GM18873 (cell line): ENCODE results near the gene CADM1.

Experiments used
- ATAC-seq: cut with Tn5 transposase; IDR thresholded peaks from one replicate; pipeline ENCODE4 v1.9.1; 2021; ENCODE audit warnings: mild to moderate bottlenecking, moderate library complexity, moderate number of reproducible peaks; ENCODE audit not compliant: unreplicated experiment, low FRiP score

The CADM1 gene

DNA sequence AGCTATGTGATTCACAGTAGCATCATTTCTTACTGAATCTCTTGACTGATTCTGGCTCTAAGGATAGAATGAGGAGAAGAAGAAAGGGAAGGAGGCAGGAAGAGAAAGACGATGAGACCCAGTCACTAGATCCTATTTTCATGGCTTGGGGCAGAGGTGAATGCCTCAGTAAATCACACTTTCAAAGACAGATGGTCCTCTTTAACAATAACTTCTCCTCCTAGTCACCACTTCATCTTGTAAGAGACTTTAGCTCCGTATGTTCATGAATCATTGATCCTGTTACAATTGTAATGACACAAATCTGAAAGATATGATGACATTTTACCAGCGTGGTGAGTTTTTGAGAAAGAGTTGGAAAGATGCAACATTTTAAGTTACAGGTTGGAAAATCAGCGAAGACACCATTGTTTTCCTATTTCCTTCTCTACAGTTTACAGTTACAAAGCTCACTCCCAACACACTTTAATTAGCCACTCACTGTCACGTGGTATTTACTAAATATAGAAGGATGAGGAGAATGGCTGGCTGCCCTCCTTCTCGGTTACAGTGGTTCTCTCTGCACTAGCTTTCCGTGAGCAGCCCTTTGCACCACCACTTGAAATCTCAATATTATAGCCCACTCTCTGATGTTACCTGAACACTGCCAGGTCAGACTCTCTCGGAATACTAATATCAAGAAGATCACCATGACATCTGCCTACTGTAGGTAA lies 205.8 kb downstream of the CADM1 start:
- ATAC-seq, result no peak

- no peak for ATAC-seq
These were observed 206.9 kb downstream of the CADM1 start for GRCh38 chr11:115297330-115297729.

GRCh38 chr11:115291325-115291724 lies 212.9 kb downstream of the CADM1 start:
- no peak for ATAC-seq

GRCh38 chr11:115290893-115291292 lies 213.3 kb downstream of the CADM1 start:
- no peak for ATAC-seq

DNA sequence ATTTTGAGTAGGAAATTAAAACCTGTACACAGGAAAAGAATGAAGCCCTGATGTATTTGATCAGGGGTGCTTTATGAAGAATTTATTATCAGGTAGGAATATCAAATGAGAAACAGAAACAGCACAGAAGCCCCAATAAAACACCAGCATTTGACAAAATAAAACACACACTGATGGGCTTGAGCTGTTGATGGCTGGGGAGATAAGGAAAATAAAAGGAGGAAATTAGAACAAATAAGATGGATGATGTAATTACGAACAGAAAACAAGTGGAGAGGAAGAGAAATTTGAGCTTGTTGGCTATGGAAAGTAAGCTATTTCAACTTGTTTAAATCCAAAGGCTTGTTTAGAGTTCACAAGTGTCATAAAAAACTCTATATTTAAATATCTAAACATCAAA lies 213.7 kb downstream of the CADM1 start:
- no peak for ATAC-seq

DNA sequence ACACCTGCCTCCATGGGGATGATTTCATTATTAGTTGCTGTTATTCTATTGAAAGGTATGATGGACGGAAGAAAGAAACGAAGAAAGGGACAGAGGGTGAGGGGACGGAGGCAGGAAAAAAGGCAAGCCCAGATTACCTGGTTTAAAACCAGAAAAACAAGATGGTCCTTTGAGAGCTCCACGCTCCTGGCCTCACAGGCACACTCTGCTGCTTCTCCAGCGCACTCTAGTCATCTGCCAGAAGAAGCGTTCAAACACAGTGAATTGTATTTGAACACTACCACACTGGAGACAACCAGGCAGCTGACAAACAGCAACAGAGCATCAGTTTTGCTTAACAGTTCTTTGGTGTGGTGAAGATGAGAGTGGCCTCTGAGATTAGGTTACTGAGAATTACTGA lies 216.9 kb downstream of the CADM1 start:
- no peak for ATAC-seq

- ATAC-seq, result no peak
These were observed 217.6 kb downstream of the CADM1 start for GRCh38 chr11:115286614-115287013.

DNA sequence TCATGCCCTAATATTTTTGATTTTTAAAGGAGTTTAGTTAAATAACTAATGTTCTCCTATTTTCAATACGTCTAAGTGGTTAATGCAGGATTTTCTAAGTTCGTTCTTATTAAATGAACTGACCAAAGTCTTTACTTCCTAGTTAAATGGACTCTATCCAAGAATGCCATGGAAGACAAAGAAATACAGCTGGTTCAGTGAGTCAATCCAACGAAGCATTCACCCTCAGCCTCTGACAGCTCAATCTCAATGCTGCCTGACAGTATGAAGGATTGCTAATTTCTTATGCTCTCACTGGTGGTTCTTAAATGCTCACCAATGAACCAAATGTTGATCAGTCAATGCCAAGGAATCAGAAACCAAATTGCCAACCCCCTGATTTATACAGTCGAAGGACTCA lies 219.4 kb downstream of the CADM1 start:
- ATAC-seq, result no peak

- no peak for ATAC-seq
These were observed 221.3 kb downstream of the CADM1 start for GRCh38 chr11:115282923-115283322.

GRCh38 chr11:115280775-115281174 lies 223.4 kb downstream of the CADM1 start:
- no peak for ATAC-seq

DNA sequence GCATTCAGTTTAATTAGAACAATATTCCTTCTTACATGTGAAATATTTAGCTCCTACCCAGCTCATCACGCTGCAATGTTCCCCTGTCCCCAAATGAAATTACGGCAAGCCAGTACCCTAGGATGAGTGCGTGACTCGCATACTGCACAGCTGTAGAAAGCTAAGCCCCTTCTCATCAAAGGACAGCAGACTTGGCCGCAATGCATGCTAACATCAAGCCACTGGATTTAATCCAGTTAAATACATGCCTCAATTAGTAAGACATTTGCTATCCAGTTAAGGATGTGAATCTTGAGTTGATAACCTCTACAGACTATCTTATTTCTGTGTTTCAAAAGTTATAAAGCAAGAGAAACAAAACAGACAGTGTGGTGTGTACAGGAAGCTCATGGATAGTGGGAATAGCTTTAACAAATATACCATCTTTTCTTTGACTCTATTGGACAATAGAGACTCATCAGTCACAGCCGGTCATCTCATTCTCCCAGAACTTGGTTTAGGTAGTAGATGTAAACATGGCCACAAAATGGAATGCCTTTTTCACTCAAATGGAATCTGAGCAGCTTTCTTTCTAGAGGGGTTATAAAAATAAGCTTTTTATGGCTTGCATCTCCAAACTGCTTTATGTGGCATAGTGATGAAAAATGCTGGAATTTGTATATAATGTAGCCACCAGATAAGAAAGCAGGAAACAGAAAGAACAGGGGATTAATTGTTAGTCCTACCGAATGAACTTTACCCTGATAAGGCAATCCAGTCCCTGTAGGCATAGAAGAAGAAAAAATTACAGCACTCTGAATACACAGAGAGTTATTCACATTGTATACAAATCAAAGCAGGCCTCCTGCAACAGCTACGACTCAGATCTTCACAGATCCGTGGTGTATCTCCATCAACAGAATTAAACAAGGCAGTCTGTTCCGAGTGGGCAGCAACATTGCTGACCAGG lies 224.1 kb downstream of the CADM1 start:
- no peak for ATAC-seq

DNA sequence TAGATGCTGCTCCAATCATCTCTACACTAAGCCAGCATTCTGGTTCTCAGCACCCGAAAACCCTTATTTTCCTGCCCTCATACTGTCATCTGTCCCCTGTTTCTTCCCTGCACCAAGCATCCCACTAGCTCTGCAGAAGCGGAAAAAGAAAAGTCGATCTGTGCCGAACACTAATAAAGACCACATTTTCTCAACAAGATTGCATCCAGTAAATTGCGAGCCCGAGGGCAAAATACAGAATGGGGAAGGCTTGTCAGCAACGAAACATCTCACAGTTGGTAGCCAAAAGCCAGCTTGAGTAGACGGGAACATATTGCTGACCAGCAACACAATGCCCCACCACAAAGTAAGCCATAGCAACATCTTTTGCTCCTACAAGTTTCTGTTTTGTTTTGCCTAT lies 227.4 kb downstream of the CADM1 start:
- ATAC-seq, result no peak

- ATAC-seq, result no peak
These were observed 228.0 kb downstream of the CADM1 start for GRCh38 chr11:115276191-115276590.

- ATAC-seq, result no peak
These were observed 229.2 kb downstream of the CADM1 start for GRCh38 chr11:115275045-115275444.

- ATAC-seq, result no peak
These were observed 231.3 kb downstream of the CADM1 start for GRCh38 chr11:115272925-115273324.

DNA sequence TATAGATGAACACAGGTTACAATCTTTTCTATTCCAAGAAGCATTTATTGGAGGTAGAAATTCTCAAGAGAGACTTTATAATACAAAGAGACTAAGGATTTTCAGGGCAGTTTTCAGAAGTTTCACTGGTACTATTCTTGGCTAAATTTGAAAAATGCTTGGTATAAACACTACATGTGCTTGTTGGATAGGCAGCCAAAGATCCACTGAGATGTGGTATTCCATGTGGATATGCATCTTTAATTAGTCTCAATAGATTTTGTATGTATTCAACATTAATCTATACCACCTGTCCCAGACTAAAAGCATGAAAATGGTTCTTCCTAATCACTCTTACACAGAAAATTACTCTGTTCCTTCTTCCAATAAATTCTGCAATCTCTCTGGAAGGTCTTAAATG lies 232.6 kb downstream of the CADM1 start:
- no peak for ATAC-seq

DNA sequence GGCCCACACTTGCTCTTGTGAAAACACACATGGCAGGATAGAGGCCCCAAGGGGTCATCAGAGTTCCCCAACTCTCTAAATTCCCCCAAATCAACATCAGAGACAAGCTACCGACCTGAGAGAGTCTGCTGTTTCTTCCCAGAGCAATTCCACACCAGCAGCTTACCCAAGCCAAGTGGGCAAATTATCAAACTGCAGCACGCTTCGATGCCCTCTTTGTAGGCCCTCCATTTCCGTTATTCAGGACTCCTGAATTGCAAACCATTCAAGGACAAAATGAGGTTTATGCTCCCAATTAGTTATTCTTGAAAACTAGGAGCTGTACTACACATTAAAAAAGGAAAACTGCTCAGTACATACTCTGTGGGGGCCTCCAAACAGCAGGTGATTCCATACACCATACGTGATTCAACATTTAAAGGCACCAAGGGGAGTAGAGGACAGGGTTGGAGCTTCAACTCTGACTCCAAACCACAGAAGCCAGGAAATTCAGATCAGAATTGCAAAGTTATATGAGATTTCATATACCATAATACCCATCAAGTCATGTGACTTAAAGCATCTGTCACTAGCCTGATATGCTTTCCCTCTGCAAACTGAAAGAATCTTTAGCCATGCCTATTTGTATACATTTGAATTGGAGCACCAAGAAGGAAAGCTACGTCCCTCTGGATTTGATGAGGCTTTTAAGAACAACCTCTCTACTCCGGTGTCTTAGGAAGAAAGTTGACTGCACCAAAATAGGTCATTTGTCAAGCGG lies 234.8 kb downstream of the CADM1 start:
- ATAC-seq, result no peak

DNA sequence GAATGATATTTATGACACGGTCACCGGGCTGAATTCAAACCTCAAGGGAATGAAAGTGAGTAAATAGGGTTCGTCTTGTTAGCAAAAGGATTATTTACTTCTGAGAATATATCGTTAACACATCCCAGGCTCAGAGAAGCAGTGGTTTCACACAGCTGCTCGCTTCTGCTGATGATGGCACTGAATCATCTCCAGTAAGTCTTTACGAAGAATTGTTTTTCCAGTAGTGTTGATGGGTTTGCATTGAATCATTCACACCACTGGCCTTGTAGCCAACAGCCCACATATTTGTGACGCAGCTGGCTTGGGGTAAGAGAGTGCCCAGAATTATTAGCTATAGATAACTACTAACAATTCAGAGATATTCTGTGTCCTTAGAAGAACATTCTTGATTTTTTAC lies 236.3 kb downstream of the CADM1 start:
- no peak for ATAC-seq

DNA sequence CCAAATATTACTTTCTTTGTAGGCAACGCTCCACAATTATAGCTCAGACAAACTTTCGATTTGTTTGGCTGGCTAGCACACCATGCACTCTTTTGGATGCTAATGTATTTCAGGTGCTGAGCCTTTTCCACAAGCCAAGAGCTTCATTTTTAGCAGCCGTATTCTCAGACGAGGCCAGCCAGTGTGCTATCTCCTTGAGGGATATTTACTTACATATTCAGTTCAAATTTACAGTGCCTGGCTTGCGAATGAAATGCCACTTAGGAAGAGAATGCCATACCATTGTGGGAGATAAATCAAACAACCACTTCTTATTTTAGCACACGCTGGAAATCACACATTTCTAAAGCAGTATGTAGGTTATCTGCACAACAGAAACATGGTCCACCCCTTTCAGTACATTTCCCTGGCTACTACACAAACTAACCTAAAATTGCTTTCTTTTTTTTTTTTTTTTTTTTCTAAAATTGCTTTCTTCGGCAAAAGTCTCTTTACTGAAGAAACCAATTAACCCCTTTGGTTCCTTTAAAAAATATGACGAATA lies 236.9 kb downstream of the CADM1 start:
- ATAC-seq, result no peak

GRCh38 chr11:115266066-115266639 lies 238.1 kb downstream of the CADM1 start:
- no peak for ATAC-seq
